Stimulated activated CD4-positive, alpha-beta T cell treated with anti-CD3 and anti-CD28 coated beads, TNF-alpha, amount 100 ng/mL, for 4 hours (primary cell): ENCODE results near the gene SPATS2L.

Source experiments
- DNase-seq, 3 experiments: peaks; one replicate each; pipeline ENCODE4 v3.0.0-alpha.2; 2020; ENCODE audit warnings: low read depth in 3 of 3

Gene SPATS2L

GRCh38 chr2:200376513-200377354 lies 70.2 kb downstream of the SPATS2L start:
- no peak for DNase-seq

GRCh38 chr2:200377355-200378336 lies 71.2 kb downstream of the SPATS2L start:
- no peak for DNase-seq

- DNase-seq: no peak
These were observed 72.3 kb downstream of the SPATS2L start for GRCh38 chr2:200378652-200379290.

- DNase-seq: no peak
These were observed 73.1 kb downstream of the SPATS2L start for GRCh38 chr2:200379481-200380090.

GRCh38 chr2:200380091-200380561 lies 73.6 kb downstream of the SPATS2L start:
- DNase-seq: no peak

GRCh38 chr2:200380833-200381542 lies 74.5 kb downstream of the SPATS2L start:
- DNase-seq: no peak

- no peak for DNase-seq
These were observed 76.4 kb downstream of the SPATS2L start for GRCh38 chr2:200382874-200383273.

- DNase-seq: no peak
These were observed 77.1 kb downstream of the SPATS2L start for GRCh38 chr2:200383380-200384110.

- DNase-seq: no peak
These were observed 78.7 kb downstream of the SPATS2L start for GRCh38 chr2:200385063-200385635.

- no peak for DNase-seq
These were observed 86.7 kb downstream of the SPATS2L start for GRCh38 chr2:200393191-200393590.

GRCh38 chr2:200394045-200394444 lies 87.6 kb downstream of the SPATS2L start:
- no peak for DNase-seq

GRCh38 chr2:200396781-200397242 lies 90.3 kb downstream of the SPATS2L start:
- no peak for DNase-seq

GRCh38 chr2:200397785-200398184 lies 91.3 kb downstream of the SPATS2L start:
- no peak for DNase-seq

- no peak for DNase-seq
These were observed 92.6 kb downstream of the SPATS2L start for GRCh38 chr2:200399046-200399445.

- no peak for DNase-seq
These were observed 93.1 kb downstream of the SPATS2L start for GRCh38 chr2:200399636-200400035.

- DNase-seq: no peak
These were observed 97.3 kb downstream of the SPATS2L start for GRCh38 chr2:200403814-200404213.

- no peak for DNase-seq
These were observed 98.1 kb downstream of the SPATS2L start for GRCh38 chr2:200404615-200405014.

GRCh38 chr2:200405599-200406298 lies 99.3 kb downstream of the SPATS2L start:
- DNase-seq: no peak

- DNase-seq: no peak
These were observed 99.9 kb downstream of the SPATS2L start for GRCh38 chr2:200406379-200406778.
